Esophagus muscularis mucosa (tissue), 4 donors: ENCODE measurements around the gene KANSL3. TPM values are rescaled to one million over a fixed set of nuclear protein-coding genes. Genes with fewer than 3 reads are reported as not detected.

Source experiments
- DNase-seq: peaks from one replicate; pipeline ENCODE4 v3.0.0-alpha.2; 2017; ENCODE audit errors: extremely low spot score
- H3K27ac ChIP-seq, 4 donors: fragments of 200-600 bp; sonication (generic); replicated peaks in 1 of 4; 1 replicate in 3 of 4; 2 replicates in 1 of 4; pipeline ENCODE4 v1.5.1; 2016 to 2019; ENCODE audit warnings: mild to moderate bottlenecking in 1 of 4
- H3K27me3 ChIP-seq, 4 donors: fragments of 200-600 bp; sonication (generic); one replicate each; pipeline versions ENCODE4 v1.5.1 to v1.6.0; 2016 to 2019
- H3K36me3 ChIP-seq, 4 donors: fragments of 200-600 bp; sonication (generic); one replicate each; pipeline ENCODE4 v1.5.1; 2016 to 2019
- H3K4me1 ChIP-seq, 4 donors: fragments of 200-600 bp; sonication (generic); one replicate each; pipeline ENCODE4 v1.5.1; 2016 to 2019
- H3K4me3 ChIP-seq, 4 donors: fragments of 200-600 bp; sonication (generic); 1 replicate in 2 of 4; 2 replicates in 2 of 4; pipeline ENCODE4 v1.5.1; 2016 to 2019; ENCODE audit warnings: mild to moderate bottlenecking in 4 of 4, moderate library complexity in 1 of 4
- H3K9me3 ChIP-seq, 4 donors: fragments of 200-600 bp; sonication (generic); 1 replicate in 3 of 4; 2 replicates in 1 of 4; pipeline ENCODE4 v1.5.1; 2016 to 2019
- CTCF ChIP-seq, 3 experiments: fragments of 200-600 bp in 2 of 3; fragments of 450-650 bp in 1 of 3; sonication (generic) in 2 of 3; IDR thresholded peaks; one replicate each; pipeline ENCODE4 v1.5.1; 2017 to 2019; ENCODE audit warnings: antibody characterized with exemption in 3 of 3, mild to moderate bottlenecking in 2 of 3, moderate library complexity in 1 of 3
- EP300 ChIP-seq: sonication (generic); formaldehyde crosslinking; IDR thresholded peaks from one replicate; pipeline ENCODE4 v1.6.1; 2017; ENCODE audit warnings: antibody characterized with exemption
- POLR2A ChIP-seq: fragments of 450-650 bp; IDR thresholded peaks from one replicate; pipeline ENCODE4 v1.6.1; 2017; ENCODE audit warnings: antibody characterized with exemption, moderate library complexity, mild to moderate bottlenecking, low read depth
- POLR2AphosphoS5 ChIP-seq, 2 donors: sonication (generic); formaldehyde crosslinking; IDR thresholded peaks; one replicate each; pipeline ENCODE4 v1.6.1; 2017; ENCODE audit warnings: antibody characterized with exemption in 2 of 2
- WGBS: methylation state at CpG from one replicate; pipeline ENCODE4 v1.1.5; 2018; 5-methylcytosine and 5-hydroxymethylcytosine counted together
- intact Hi-C: fragments of 100-400 bp; cut with DNase I; formaldehyde crosslinking; loops from one replicate; pipeline ENCODE4 v1.15.1; 2023
- total RNA-seq, 4 donors: library from RNA; depleted of rRNA; stranded (reverse); fragments of >200 nt; gene quantifications; one replicate each; pipeline versions ENCODE4 v1.1.0 to v1.2.1, GENCODE V29; 2016

KANSL3 gene
- total RNA-seq, 4 donors from 2014 or later: 54.2 to 63.1 (median 59.5) TPM

- no peak for DNase-seq
- Histone ChIP-seq H3K27ac (no peak overlapping the region), H3K9me3 (peaks cover 0 to 8% (median 0%) of the 10 kb centered on the region in 4 donors), H3K4me1 (peaks cover 12 to 16% (median 13%) of the 10 kb centered on the region in 4 donors), H3K27me3 (no peaks in the 10 kb centered on the region), H3K4me3 (no peak overlapping the region), H3K36me3 (no peaks in the 10 kb centered on the region)
- intact Hi-C loops: no loop called here
- WGBS: 95% methylated on average over 7 of the region's 7 CpGs
- TF ChIP-seq EP300 (no peak), POLR2A (no peak), POLR2AphosphoS5 (IDR thresholded peaks at IDR 0.05) (no peak), CTCF (IDR thresholded peaks at IDR 0.05) (no peak)
Observed at GRCh38 chr2:96663829-96664228, 25.7 kb upstream of the KANSL3 start.

- Histone ChIP-seq H3K36me3 (no peaks in the 10 kb centered on the region), H3K27me3 (no peaks in the 10 kb centered on the region), H3K9me3 (peaks cover 0 to 8% (median 0%) of the 10 kb centered on the region in 4 donors), H3K4me3 (no peak overlapping the region), H3K27ac (no peak overlapping the region), H3K4me1 (peaks cover 12 to 16% (median 13%) of the 10 kb centered on the region in 4 donors)
- 87% methylated on average over 5 of the region's 5 CpGs for WGBS
- no peak for DNase-seq
- intact Hi-C loops: no loop called here
- TF ChIP-seq POLR2A (no peak), EP300 (no peak), POLR2AphosphoS5 (IDR thresholded peaks at IDR 0.05) (no peak), CTCF (IDR thresholded peaks at IDR 0.05) (no peak)
Observed at GRCh38 chr2:96663177-96663576, 25.1 kb upstream of the KANSL3 start.

- intact Hi-C loops: no loop called here
- DNase-seq: no peak
- peaks cover 0 to 8% (median 0%) of the 10 kb centered on the region in 4 donors for H3K9me3 ChIP-seq
- H3K4me1 ChIP-seq: peaks cover 12 to 16% (median 13%) of the 10 kb centered on the region in 4 donors
- TF ChIP-seq POLR2A (no peak), EP300 (no peak), CTCF (IDR thresholded peaks at IDR 0.05) (no peak), POLR2AphosphoS5 (IDR thresholded peaks at IDR 0.05) (no peak)
- H3K27ac ChIP-seq: no peak overlapping the region
- H3K4me3 ChIP-seq: no peak overlapping the region
- H3K27me3 ChIP-seq: no peaks in the 10 kb centered on the region
- H3K36me3 ChIP-seq: no peaks in the 10 kb centered on the region
- 90% methylated on average over 9 of the region's 9 CpGs for WGBS
Observed at GRCh38 chr2:96662360-96662759, 24.2 kb upstream of the KANSL3 start.

- no peak for DNase-seq
- WGBS: 100% methylated on average over 5 of the region's 6 CpGs
- no peaks in the 10 kb centered on the region for H3K27me3 ChIP-seq
- intact Hi-C loops: no loop called here
- H3K36me3 ChIP-seq: no peaks in the 10 kb centered on the region
- peaks cover 0 to 8% (median 0%) of the 10 kb centered on the region in 4 donors for H3K9me3 ChIP-seq
- peaks cover 12 to 16% (median 13%) of the 10 kb centered on the region in 4 donors for H3K4me1 ChIP-seq
- no peak overlapping the region for H3K27ac ChIP-seq
- TF ChIP-seq POLR2AphosphoS5 (IDR thresholded peaks at IDR 0.05): no peak
- TF ChIP-seq EP300: no peak
- no peak for TF ChIP-seq POLR2A
- TF ChIP-seq CTCF (IDR thresholded peaks at IDR 0.05): no peak
- H3K4me3 ChIP-seq: no peak overlapping the region
Observed at GRCh38 chr2:96661324-96661723, 23.2 kb upstream of the KANSL3 start.

- no peaks in the 10 kb centered on the region for H3K9me3 ChIP-seq
- TF ChIP-seq POLR2AphosphoS5 (IDR thresholded peaks at IDR 0.05): no peak
- TF ChIP-seq EP300: no peak
- TF ChIP-seq POLR2A: no peak
- TF ChIP-seq CTCF (IDR thresholded peaks at IDR 0.05): no peak
- no peak overlapping the region for H3K27ac ChIP-seq
- no peak overlapping the region for H3K4me3 ChIP-seq
- no peaks in the 10 kb centered on the region for H3K36me3 ChIP-seq
- DNase-seq: no peak
- intact Hi-C loops: no loop called here
- no peaks in the 10 kb centered on the region for H3K27me3 ChIP-seq
- H3K4me1 ChIP-seq: no peaks in the 10 kb centered on the region
Observed at GRCh38 chr2:96656540-96656939, 18.4 kb upstream of the KANSL3 start.
